ENCODE measurements around the gene CDK17. TPM values are rescaled to one million over a fixed set of nuclear protein-coding genes. Genes with fewer than 3 reads are reported as not detected.
"Not testable (repeated sequence)": the region's sequence is repeated elsewhere in the genome, so short reads cannot be mapped to it uniquely, and the experiment has no call there.

CDK17 gene
- total RNA-seq, 2 donors from 2014 or later = 20.9 to 27.1 TPM

DNA sequence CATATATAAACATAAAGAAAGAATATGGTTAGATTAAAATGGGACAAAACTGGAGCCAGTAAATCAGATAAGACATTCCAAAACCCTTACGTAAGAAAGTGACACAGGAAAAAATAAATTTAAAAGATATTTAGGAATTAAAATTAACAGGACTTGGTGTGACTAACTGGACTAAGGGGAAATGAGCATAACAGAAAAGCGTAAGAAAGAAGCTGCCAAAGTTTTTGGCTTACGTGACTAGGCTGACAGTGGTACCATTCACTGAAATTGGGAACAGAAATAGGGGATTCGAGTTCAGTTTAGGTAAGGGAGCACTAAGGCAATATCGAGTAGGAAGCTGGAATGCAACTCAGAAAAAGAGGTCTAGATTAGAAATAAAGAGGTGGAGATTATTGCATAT lies 7.8 kb downstream of the CDK17 start:
- Histone ChIP-seq H3K4me3 (no peak overlapping the region), H3K4me1 (peaks cover 0 to 23% of the 10 kb centered on the region in 2 donors), H3K27me3 (no peaks in the 10 kb centered on the region), H3K27ac (no peak overlapping the region), H3K9me3 (no peaks in the 10 kb centered on the region), H3K36me3 (no peaks in the 10 kb centered on the region)
- DNase-seq (ENCODE audit: low spot score) = no peak
- TF ChIP-seq, protein P1, sequence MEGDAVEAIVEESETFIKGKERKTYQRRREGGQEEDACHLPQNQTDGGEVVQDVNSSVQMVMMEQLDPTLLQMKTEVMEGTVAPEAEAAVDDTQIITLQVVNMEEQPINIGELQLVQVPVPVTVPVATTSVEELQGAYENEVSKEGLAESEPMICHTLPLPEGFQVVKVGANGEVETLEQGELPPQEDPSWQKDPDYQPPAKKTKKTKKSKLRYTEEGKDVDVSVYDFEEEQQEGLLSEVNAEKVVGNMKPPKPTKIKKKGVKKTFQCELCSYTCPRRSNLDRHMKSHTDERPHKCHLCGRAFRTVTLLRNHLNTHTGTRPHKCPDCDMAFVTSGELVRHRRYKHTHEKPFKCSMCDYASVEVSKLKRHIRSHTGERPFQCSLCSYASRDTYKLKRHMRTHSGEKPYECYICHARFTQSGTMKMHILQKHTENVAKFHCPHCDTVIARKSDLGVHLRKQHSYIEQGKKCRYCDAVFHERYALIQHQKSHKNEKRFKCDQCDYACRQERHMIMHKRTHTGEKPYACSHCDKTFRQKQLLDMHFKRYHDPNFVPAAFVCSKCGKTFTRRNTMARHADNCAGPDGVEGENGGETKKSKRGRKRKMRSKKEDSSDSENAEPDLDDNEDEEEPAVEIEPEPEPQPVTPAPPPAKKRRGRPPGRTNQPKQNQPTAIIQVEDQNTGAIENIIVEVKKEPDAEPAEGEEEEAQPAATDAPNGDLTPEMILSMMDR (IDR thresholded peaks at IDR 0.05) = no peak

DNA sequence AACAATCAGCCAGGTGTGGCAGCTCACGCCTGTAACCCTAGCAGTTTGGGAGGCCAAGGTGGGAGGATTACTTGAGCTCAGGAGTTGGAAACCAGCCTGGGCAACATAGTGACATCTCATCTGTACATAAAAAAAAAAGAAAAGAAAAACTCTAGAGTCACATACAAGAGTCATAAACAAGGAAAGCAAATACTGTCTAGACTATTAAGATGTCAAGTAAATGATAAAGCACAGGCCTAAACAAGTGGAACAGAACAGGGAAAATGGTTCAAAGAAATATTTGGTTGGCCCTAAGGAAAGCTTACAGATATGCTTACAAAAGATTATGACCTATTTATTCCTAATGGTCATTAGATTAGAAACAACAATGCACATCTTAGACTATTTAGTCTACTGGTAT lies 12.3 kb downstream of the CDK17 start:
- H3K4me1 ChIP-seq = peaks cover 0 to 19% of the 10 kb centered on the region in 2 donors
- DNase-seq (ENCODE audit: low spot score) = no peak
- TF ChIP-seq, protein P1 (IDR thresholded peaks at IDR 0.05) = no peak
- H3K27me3 ChIP-seq = no peaks in the 10 kb centered on the region
- no peaks in the 10 kb centered on the region for H3K9me3 ChIP-seq
- H3K4me3 ChIP-seq = no peak overlapping the region
- no peak overlapping the region for H3K27ac ChIP-seq
- no peaks in the 10 kb centered on the region for H3K36me3 ChIP-seq

DNA sequence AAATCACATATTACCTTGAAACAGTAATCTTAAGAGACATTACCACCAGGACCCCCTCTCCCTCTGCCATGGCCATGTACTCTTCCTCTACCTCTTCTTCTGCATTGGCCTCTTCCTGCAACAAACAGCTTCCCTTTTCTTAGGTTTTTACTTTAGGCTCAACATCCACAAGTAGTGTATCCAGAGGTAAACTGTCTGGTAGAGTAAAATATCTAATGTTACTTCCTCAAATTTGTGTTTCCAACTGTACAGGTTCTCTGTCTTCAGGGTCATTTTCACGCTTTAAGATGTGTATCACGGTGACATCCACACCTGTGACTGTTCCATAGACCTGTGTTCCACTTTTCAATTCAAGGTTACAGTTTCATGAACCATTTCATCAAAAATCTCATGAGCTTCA lies 13.4 kb downstream of the CDK17 start:
- H3K9me3 ChIP-seq = no peaks in the 10 kb centered on the region
- no peak for DNase-seq (ENCODE audit: low spot score)
- no peak overlapping the region for H3K4me3 ChIP-seq
- H3K4me1 ChIP-seq = peaks cover 0 to 14% of the 10 kb centered on the region in 2 donors
- H3K27ac ChIP-seq = no peak overlapping the region
- TF ChIP-seq, protein P1 (IDR thresholded peaks at IDR 0.05) = no peak
- H3K36me3 ChIP-seq = no peaks in the 10 kb centered on the region
- no peaks in the 10 kb centered on the region for H3K27me3 ChIP-seq

DNA sequence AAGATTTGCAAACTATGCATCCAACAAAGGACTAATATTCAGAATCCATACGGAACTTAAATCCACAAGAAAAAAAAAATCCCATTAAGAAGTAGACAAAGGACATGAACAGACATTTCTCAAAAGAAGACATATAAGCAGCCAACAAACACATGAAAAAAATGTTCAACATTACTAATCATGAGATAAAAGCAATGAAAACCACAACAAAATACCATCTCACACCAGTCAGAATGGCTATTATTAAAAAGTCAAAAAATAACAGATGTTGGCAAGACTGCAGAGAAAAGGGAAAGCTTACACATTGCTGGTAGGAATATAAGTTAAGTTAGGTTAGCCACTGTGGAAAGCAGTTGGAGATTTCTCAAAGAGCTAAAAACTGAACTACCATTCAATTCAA lies 16.2 kb downstream of the CDK17 start:
- TF ChIP-seq, protein P1 (IDR thresholded peaks at IDR 0.05) = no peak
- no peaks in the 10 kb centered on the region for H3K36me3 ChIP-seq
- H3K27ac ChIP-seq = no peak overlapping the region
- H3K9me3 ChIP-seq = no peaks in the 10 kb centered on the region
- H3K27me3 ChIP-seq = no peaks in the 10 kb centered on the region
- peaks cover 0 to 21% of the 10 kb centered on the region in 2 donors for H3K4me1 ChIP-seq
- H3K4me3 ChIP-seq = no peak overlapping the region
- no peak for DNase-seq (ENCODE audit: low spot score)

DNA sequence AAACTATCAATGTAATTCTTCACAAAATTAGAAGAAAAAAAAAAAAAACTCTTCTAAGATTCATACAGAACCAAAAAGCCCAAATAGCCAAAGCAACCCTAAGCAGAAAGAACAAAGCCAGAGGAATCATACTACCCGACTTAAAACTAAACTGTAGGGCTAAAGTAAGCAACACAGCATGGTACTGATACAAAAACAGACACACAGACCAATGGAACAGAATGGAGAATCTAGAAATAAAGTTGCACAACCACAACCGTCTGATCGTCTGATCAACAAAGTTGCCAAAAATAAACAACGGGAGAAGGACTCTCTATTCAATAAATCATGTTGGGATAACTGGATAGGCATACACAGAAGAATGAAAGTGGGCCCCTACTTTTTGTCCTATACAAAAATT lies 16.9 kb downstream of the CDK17 start:
- H3K4me3 ChIP-seq = no peak overlapping the region
- H3K36me3 ChIP-seq = no peaks in the 10 kb centered on the region
- DNase-seq (ENCODE audit: low spot score) = no peak
- TF ChIP-seq, protein P1 (IDR thresholded peaks at IDR 0.05) = no peak
- peaks cover 0 to 21% of the 10 kb centered on the region in 2 donors for H3K4me1 ChIP-seq
- H3K9me3 ChIP-seq = no peaks in the 10 kb centered on the region
- no peak overlapping the region for H3K27ac ChIP-seq
- H3K27me3 ChIP-seq = no peaks in the 10 kb centered on the region

DNA sequence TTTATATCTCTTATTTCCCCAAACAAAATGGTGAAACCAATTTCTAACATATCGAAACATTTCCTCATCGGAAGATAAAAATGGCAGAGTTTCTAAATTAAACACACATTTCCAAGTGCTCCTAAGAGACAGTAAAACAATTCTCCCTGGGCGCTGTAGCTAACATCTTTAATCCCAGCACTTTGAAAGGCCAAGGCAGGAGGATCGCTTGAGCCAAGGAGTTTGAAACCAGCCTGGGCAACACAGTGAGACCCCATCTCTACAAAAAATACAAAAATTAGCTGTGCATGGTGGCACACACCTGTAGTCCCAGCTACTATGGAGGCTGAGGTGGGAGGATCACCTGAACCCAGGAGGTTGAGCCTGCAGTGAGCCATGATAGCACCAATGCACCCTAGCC lies 20.5 kb downstream of the CDK17 start:
- not testable (repeated sequence) for H3K4me3 ChIP-seq; H3K9me3 ChIP-seq; H3K27ac ChIP-seq; H3K36me3 ChIP-seq; H3K27me3 ChIP-seq; DNase-seq (ENCODE audit: low spot score)
- peaks cover 0 to 43% of the 10 kb centered on the region in 2 donors for H3K4me1 ChIP-seq

Measured in right atrium auricular region (tissue), 2 donors.